Testis (tissue), 2 donors: ENCODE data around the gene CCNY.

Source experiments
- CTCF ChIP-seq, 3 experiments: fragments of 450-650 bp in 2 of 3; fragments of 200-600 bp in 1 of 3; sonication (generic) in 1 of 3; IDR thresholded peaks; one replicate each; pipeline ENCODE4 v1.5.1; 2016 to 2019; ENCODE audit warnings: antibody characterized with exemption in 3 of 3, mild to moderate bottlenecking in 2 of 3, moderate library complexity in 1 of 3
- POLR2A ChIP-seq: fragments of 450-650 bp; IDR thresholded peaks from one replicate; pipeline ENCODE4 v1.6.1; 2017; ENCODE audit warnings: antibody characterized with exemption, mild to moderate bottlenecking, moderate library complexity

GRCh38 chr10:35504132-35504531 is 167.8 kb downstream of the CCNY start:
- TF ChIP-seq CTCF (IDR thresholded peaks at IDR 0.05) = no peak
- TF ChIP-seq POLR2A = no peak
